ENCODE measurements around the gene TMPRSS4.
A peak's percentile ranks its signal among the peaks of the same experiment; 100 is the strongest.

Gene TMPRSS4

GRCh38 chr11:118057251-118058145 lies 19.4 kb upstream of the TMPRSS4 start:
- H3K14ac ChIP-seq (ENCODE audit: low read length) = no peak overlapping the region
- no peaks in the 10 kb centered on the region for H3K79me1 ChIP-seq (ENCODE audit: low read depth, low read length)
- no peak overlapping the region for H3K23ac ChIP-seq (ENCODE audit: low read depth, low read length, poor library complexity)
- DNase-seq (ENCODE audit: low spot score) = no peak
- H3K4me3 ChIP-seq (ENCODE audit: low read length in 2 of 2) = no peak overlapping the region
- no peak overlapping the region for H4K8ac ChIP-seq (ENCODE audit: low read depth, low read length)
- H3K4me2 ChIP-seq (ENCODE audit: insufficient read depth, low read length, poor library complexity, severe bottlenecking) = no peak overlapping the region
- H2BK12ac ChIP-seq (ENCODE audit: low read length) = no peak overlapping the region
- peaks cover 0 to 53% (median 0%) of the 10 kb centered on the region in 3 experiments for H3K27me3 ChIP-seq (ENCODE audit: control insufficient read depth in 3 of 3, insufficient read depth in 3 of 3, low read depth in 1 of 3, low read length in 3 of 3)
- no peak overlapping the region for H2AK5ac ChIP-seq (ENCODE audit: low read depth, low read length)
- no peak overlapping the region for H3K27ac ChIP-seq (replicated peaks; ENCODE audit: low read length)
- H3K9me3 ChIP-seq (replicated peaks in 1 of 2; ENCODE audit: control insufficient read depth in 2 of 2, insufficient read depth in 1 of 2, low read depth in 1 of 2, low read length in 2 of 2) = no peaks in the 10 kb centered on the region
- no peak overlapping the region for H3K4ac ChIP-seq (ENCODE audit: low read length)
- no peak overlapping the region for H2AFZ ChIP-seq (ENCODE audit: low read length)
- H3K18ac ChIP-seq (ENCODE audit: low read length) = peak overlapping the region; percentile 1
- H3K9ac ChIP-seq (ENCODE audit: low read depth, low read length, poor library complexity) = peak overlapping the region; percentile 3
- H2BK120ac ChIP-seq (ENCODE audit: low read depth, low read length) = no peak overlapping the region
- WGBS, 2 donors (ENCODE audit: extremely low coverage in 2 of 2, insufficient read length in 2 of 2, insufficient replicate concordance in 1 of 2) = 100% methylated on average over 2 of the region's 14 CpGs; no CpG with 5 or more reads in 1 of the 2 donors
- peaks cover 0 to 17% of the 10 kb centered on the region in 2 donors for H3K4me1 ChIP-seq (ENCODE audit: control insufficient read depth in 2 of 2, insufficient read depth in 1 of 2, low read depth in 1 of 2, low read length in 2 of 2)
- H3K36me3 ChIP-seq (replicated peaks in 1 of 2; ENCODE audit: control insufficient read depth in 2 of 2, insufficient read depth in 2 of 2, low read length in 2 of 2) = no peaks in the 10 kb centered on the region
- H2BK15ac ChIP-seq (ENCODE audit: low read length) = no peak overlapping the region
- no peak overlapping the region for H4K91ac ChIP-seq (ENCODE audit: low read depth, low read length, poor library complexity)
- peak overlapping the region; percentile 10 for H2BK5ac ChIP-seq (ENCODE audit: low read length)

DNA sequence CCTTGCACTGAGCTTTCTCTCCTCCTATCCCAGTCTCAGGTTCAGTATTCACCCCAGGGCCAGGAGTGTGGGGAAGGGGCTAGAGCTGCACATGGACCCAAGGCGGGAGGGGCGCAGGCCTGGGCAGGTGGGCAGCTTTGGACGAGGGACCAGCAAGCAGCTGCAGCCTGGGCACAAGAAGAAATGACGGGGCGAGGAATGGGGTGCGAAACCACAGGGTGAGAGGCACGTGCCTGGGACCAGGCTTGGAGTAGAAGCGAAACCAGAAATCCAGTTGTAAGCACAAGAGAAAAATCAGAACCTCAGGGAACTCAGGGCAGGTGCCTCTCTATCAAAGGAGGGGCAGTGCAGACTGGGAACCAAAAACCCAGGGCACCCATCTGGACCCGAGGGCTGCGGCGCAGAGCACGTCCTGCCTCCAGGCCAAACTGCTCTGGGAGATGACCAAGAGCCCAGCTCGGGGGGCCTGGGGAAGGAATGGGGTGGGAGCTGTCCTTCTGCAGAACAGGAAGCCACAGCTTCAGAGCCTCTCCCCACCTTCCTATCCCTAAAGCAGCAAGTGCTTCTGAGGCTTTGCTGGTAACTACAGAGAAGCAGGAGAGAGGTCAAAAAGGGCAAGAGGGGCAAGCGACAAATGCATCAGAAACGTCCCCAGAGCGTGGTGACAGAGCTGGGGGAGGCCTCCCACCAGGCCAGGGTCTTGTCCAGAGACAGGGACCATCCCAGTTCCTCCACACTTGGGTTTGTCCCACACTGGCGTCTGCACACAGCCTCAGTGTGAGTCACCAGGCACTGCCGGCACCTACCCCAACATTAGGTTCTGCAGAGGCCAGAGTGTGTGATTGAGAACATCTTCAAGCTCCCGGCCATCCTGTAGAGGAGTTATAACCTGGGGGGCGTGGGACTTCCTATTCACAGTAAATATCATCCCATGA lies 18.3 kb upstream of the TMPRSS4 start:
- no peak overlapping the region for H3K23ac ChIP-seq (ENCODE audit: low read depth, low read length, poor library complexity)
- no CpG with 5 or more reads among the region's 20 CpGs for WGBS, 2 donors (ENCODE audit: extremely low coverage in 2 of 2, insufficient read length in 2 of 2, insufficient replicate concordance in 1 of 2)
- H2BK5ac ChIP-seq (ENCODE audit: low read length) = peak overlapping the region; percentile 30

DNA sequence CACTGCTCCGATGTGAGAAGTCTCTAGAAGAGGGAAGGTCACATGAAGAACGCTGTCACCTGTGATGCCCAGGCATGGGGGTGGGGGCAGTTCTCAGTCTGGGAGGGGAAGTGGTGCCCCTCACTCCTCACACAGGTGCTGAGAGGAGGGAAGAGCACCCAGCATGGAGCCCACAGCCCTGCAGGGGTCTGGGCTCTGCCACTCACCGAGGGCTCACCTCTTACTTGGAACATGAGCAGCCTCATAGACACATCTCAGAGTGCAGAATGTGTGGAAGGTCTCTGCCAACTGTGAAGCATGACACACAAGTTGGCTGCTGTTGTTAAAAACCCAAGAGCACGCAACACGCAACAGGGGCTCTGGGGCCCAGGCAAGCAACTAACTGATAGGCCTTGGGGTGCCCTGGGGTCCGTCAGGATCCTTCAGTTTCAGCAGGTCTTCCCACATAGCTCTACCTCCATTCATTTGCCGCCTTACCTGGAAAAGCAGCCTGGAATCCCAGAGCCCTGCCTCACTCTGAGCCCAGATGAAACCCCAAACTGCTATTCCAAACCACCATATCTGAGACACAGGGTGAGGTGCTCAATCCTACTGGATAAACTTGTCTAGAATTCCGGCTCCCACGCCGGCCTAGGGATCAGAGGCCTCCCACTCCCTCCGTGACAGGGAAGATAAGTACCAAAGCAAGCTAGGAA lies 17.5 kb upstream of the TMPRSS4 start:
- peak overlapping the region; percentile 82 for H3K18ac ChIP-seq (ENCODE audit: low read length)
- H3K27ac ChIP-seq (replicated peaks; ENCODE audit: low read length) = no peak overlapping the region
- no peak overlapping the region for H2BK12ac ChIP-seq (ENCODE audit: low read length)
- H3K14ac ChIP-seq (ENCODE audit: low read length) = no peak overlapping the region
- WGBS, 2 donors (ENCODE audit: extremely low coverage in 2 of 2, insufficient read length in 2 of 2, insufficient replicate concordance in 1 of 2) = no CpG with 5 or more reads among the region's 11 CpGs
- H3K27me3 ChIP-seq (ENCODE audit: control insufficient read depth in 3 of 3, insufficient read depth in 3 of 3, low read depth in 1 of 3, low read length in 3 of 3) = peaks cover 0 to 53% (median 0%) of the 10 kb centered on the region in 3 experiments
- H3K4me3 ChIP-seq (ENCODE audit: low read length in 2 of 2) = no peak overlapping the region
- H2BK5ac ChIP-seq (ENCODE audit: low read length) = peak overlapping the region; percentile 30
- H2BK120ac ChIP-seq (ENCODE audit: low read depth, low read length) = peak overlapping the region; percentile 36
- no peak overlapping the region for H3K4me2 ChIP-seq (ENCODE audit: insufficient read depth, low read length, poor library complexity, severe bottlenecking)
- H3K4me1 ChIP-seq (ENCODE audit: control insufficient read depth in 2 of 2, insufficient read depth in 1 of 2, low read depth in 1 of 2, low read length in 2 of 2) = peaks cover 0 to 17% of the 10 kb centered on the region in 2 donors
- H3K79me1 ChIP-seq (ENCODE audit: low read depth, low read length) = no peaks in the 10 kb centered on the region
- no peaks in the 10 kb centered on the region for H3K36me3 ChIP-seq (replicated peaks in 1 of 2; ENCODE audit: control insufficient read depth in 2 of 2, insufficient read depth in 2 of 2, low read length in 2 of 2)
- H4K91ac ChIP-seq (ENCODE audit: low read depth, low read length, poor library complexity) = peak overlapping the region; percentile 57
- no peak overlapping the region for H3K9ac ChIP-seq (ENCODE audit: low read depth, low read length, poor library complexity)
- H3K23ac ChIP-seq (ENCODE audit: low read depth, low read length, poor library complexity) = no peak overlapping the region
- H3K4ac ChIP-seq (ENCODE audit: low read length) = no peak overlapping the region
- DNase-seq (ENCODE audit: low spot score) = no peak
- no peak overlapping the region for H2AFZ ChIP-seq (ENCODE audit: low read length)
- H3K9me3 ChIP-seq (replicated peaks in 1 of 2; ENCODE audit: control insufficient read depth in 2 of 2, insufficient read depth in 1 of 2, low read depth in 1 of 2, low read length in 2 of 2) = no peaks in the 10 kb centered on the region
- H4K8ac ChIP-seq (ENCODE audit: low read depth, low read length) = no peak overlapping the region
- H2BK15ac ChIP-seq (ENCODE audit: low read length) = peak overlapping the region; percentile 51
- H2AK5ac ChIP-seq (ENCODE audit: low read depth, low read length) = peak overlapping the region; percentile 67

More for the DNA sequence above, 18.3 kb upstream of the TMPRSS4 start:
- Histone ChIP-seq H3K18ac (ENCODE audit: low read length) (peak overlapping the region; percentile 82), H3K27me3 (ENCODE audit: control insufficient read depth in 3 of 3, insufficient read depth in 3 of 3, low read depth in 1 of 3, low read length in 3 of 3) (peaks cover 0 to 53% (median 0%) of the 10 kb centered on the region in 3 experiments), H2AK5ac (ENCODE audit: low read depth, low read length) (peak overlapping the region; percentile 81), H3K9ac (ENCODE audit: low read depth, low read length, poor library complexity) (peak overlapping the region; percentile 54), H3K36me3 (replicated peaks in 1 of 2; ENCODE audit: control insufficient read depth in 2 of 2, insufficient read depth in 2 of 2, low read length in 2 of 2) (no peaks in the 10 kb centered on the region), H3K4ac (ENCODE audit: low read length) (peak overlapping the region; percentile 44), H3K4me1 (ENCODE audit: control insufficient read depth in 2 of 2, insufficient read depth in 1 of 2, low read depth in 1 of 2, low read length in 2 of 2) (peaks cover 0 to 17% of the 10 kb centered on the region in 2 donors), H3K4me2 (ENCODE audit: insufficient read depth, low read length, poor library complexity, severe bottlenecking) (no peak overlapping the region), H4K8ac (ENCODE audit: low read depth, low read length) (no peak overlapping the region), H3K27ac (replicated peaks; ENCODE audit: low read length) (no peak overlapping the region), H3K14ac (ENCODE audit: low read length) (peak overlapping the region; percentile 39), H2AFZ (ENCODE audit: low read length) (no peak overlapping the region), H3K9me3 (replicated peaks in 1 of 2; ENCODE audit: control insufficient read depth in 2 of 2, insufficient read depth in 1 of 2, low read depth in 1 of 2, low read length in 2 of 2) (no peaks in the 10 kb centered on the region), H2BK120ac (ENCODE audit: low read depth, low read length) (no peak overlapping the region), H3K79me1 (ENCODE audit: low read depth, low read length) (no peaks in the 10 kb centered on the region), H2BK15ac (ENCODE audit: low read length) (peak overlapping the region; percentile 38), H3K4me3 (ENCODE audit: low read length in 2 of 2) (no peak overlapping the region), H2BK12ac (ENCODE audit: low read length) (peak overlapping the region; percentile 25), H4K91ac (ENCODE audit: low read depth, low read length, poor library complexity) (peak overlapping the region; percentile 39)
- DNase-seq (ENCODE audit: low spot score) = no peak
